HepG2 (cell line): ENCODE data around the gene IVD. TPM values are rescaled to one million over a fixed set of nuclear protein-coding genes. Genes with fewer than 3 reads are reported as not detected.
A peak's percentile ranks its signal among the peaks of the same experiment; 100 is the strongest.

Experiments used
- ATAC-seq: fragments of 200-7000 bp; cut with Tn5 transposase; 3 replicates; pipeline ENCODE4 v1.9.1; 2020; ENCODE audit warnings: mild to moderate bottlenecking, moderate library complexity
- BruUV-seq: library from RNA; stranded (reverse); fragments of 400-500 nt; replicated peaks from 2 replicates; lab custom pipeline; 2021; lab: Mats Ljungman, UMichigan
- CTCF ChIA-PET: fragments of 300-600 bp; formaldehyde crosslinking; extraction: SDS; loops from one replicate; lab custom pipeline; 2021; ENCODE audit warnings: low total read pairs, inconsistent platforms, low intra/inter-chr PET ratio; lab: Yijun Ruan, JAX
- POLR2A ChIA-PET: fragments of 350-600 bp; sonication (Branson Sonifier 250); formaldehyde crosslinking; loops from one replicate; lab custom pipeline; 2020; ENCODE audit warnings: antibody characterized with exemption, inconsistent platforms; lab: Yijun Ruan, JAX
- DNase-seq: peaks from one replicate; pipeline ENCODE4 v3.0.0-alpha.2; 2015; ENCODE audit warnings: low spot score
- FAIRE-seq: peaks from 3 replicates; lab custom pipeline; 2011; peaks lifted over from hg19 to GRCh38; lab: Jason Lieb, UNC
- H2AFZ ChIP-seq: one replicate; pipeline ENCODE4 v1.6.1; 2011; ENCODE audit warnings: low read length, inconsistent platforms
- H3K27ac ChIP-seq: fragments of 300-600 bp; 3 replicates; pipeline ENCODE4 v1.8.0; 2011; ENCODE audit warnings: mixed run types, mild to moderate bottlenecking, mixed read lengths, low read length, inconsistent platforms; ENCODE audit not compliant: insufficient read depth; ENCODE audit errors: extremely low read length
- H3K27me3 ChIP-seq, 2 experiments: fragments of 200-600 bp in 1 of 2; 2 replicates in 1 of 2; 3 replicates in 1 of 2; pipeline versions ENCODE4 v1.6.0 to v1.8.0; 2011; ENCODE audit warnings: low read length in 2 of 2, mild to moderate bottlenecking in 2 of 2, moderate library complexity in 2 of 2, inconsistent platforms in 1 of 2; ENCODE audit not compliant: insufficient read depth in 2 of 2, control insufficient read depth in 1 of 2
- H3K36me3 ChIP-seq, 2 experiments: fragments of 200-600 bp in 1 of 2; replicated peaks in 1 of 2; 2 replicates in 1 of 2; 3 replicates in 1 of 2; pipeline versions ENCODE4 v1.5.1 to v1.8.0; 2011; ENCODE audit warnings: low read length in 2 of 2, inconsistent platforms in 1 of 2; ENCODE audit not compliant: insufficient read depth in 2 of 2, control insufficient read depth in 1 of 2
- H3K4me1 ChIP-seq: 2 replicates; pipeline ENCODE4 v1.5.1; 2012; ENCODE audit warnings: low read length, inconsistent platforms; ENCODE audit not compliant: insufficient read depth
- H3K4me2 ChIP-seq: 2 replicates; pipeline ENCODE4 v1.6.0; 2011; ENCODE audit warnings: low read depth, low read length, inconsistent platforms
- H3K4me3 ChIP-seq, 3 experiments: fragments of 200-600 bp in 1 of 3; sonication (generic), shearing (Covaris generic) in 1 of 3; replicated peaks in 1 of 3; 2 replicates each; pipeline ENCODE4 v1.5.1; 2011 to 2016; ENCODE audit warnings: low read length in 3 of 3, inconsistent platforms in 2 of 3, low read depth in 2 of 3, mild to moderate bottlenecking in 2 of 3, control low read depth in 1 of 3, mixed read lengths in 1 of 3; ENCODE audit not compliant: insufficient read depth in 1 of 3
- H3K79me2 ChIP-seq: one replicate; pipeline ENCODE4 v1.6.1; 2011; ENCODE audit warnings: low read length, inconsistent platforms; ENCODE audit not compliant: insufficient read depth
- H3K9ac ChIP-seq: 2 replicates; pipeline ENCODE4 v1.6.0; 2011; ENCODE audit warnings: mild to moderate bottlenecking, low read depth, low read length, inconsistent platforms; ENCODE audit not compliant: insufficient read depth
- H3K9me3 ChIP-seq: 2 replicates; pipeline ENCODE4 v1.5.1; 2012; ENCODE audit warnings: mild to moderate bottlenecking, low read length
- H4K20me1 ChIP-seq: 2 replicates; pipeline ENCODE4 v1.6.0; 2011; ENCODE audit warnings: inconsistent platforms, mild to moderate bottlenecking, low read length, moderate library complexity; ENCODE audit not compliant: insufficient read depth
- BRCA1 ChIP-seq: sonication (generic); formaldehyde crosslinking; IDR thresholded peaks from 2 replicates; pipeline ENCODE4 v1.4.0; 2020; ENCODE audit warnings: missing genetic modification reagents
- CHD4 ChIP-seq: fragments of 200-600 bp; sonication (generic); IDR thresholded peaks from 2 replicates; pipeline ENCODE4 v1.7.0; 2017; ENCODE audit warnings: mild to moderate bottlenecking, low read length, borderline replicate concordance
- GATAD1 ChIP-seq: IDR thresholded peaks from 2 replicates; pipeline ENCODE4 v1.6.1; 2016; ENCODE audit warnings: missing genetic modification reagents, missing compliant biosample characterization
- IKZF1 ChIP-seq: fragments of 450-650 bp; IDR thresholded peaks from 2 replicates; pipeline ENCODE4 v1.7.1; 2016
- JDP2 ChIP-seq: sonication (generic); formaldehyde crosslinking; IDR thresholded peaks from 2 replicates; pipeline ENCODE4 v1.8.1; 2022; ENCODE audit warnings: missing genetic modification reagents, borderline replicate concordance
- MTERF4 ChIP-seq: sonication (generic); formaldehyde crosslinking; IDR thresholded peaks from 2 replicates; pipeline ENCODE4 v1.8.0; 2023; ENCODE audit warnings: mild to moderate bottlenecking, missing genetic modification reagents
- MTF1 ChIP-seq: sonication (generic); formaldehyde crosslinking; IDR thresholded peaks from 2 replicates; pipeline ENCODE4 v1.5.0; 2020; ENCODE audit warnings: missing genetic modification reagents
- RBM39 ChIP-seq: fragments of 200-400 bp; formaldehyde crosslinking; IDR thresholded peaks from one replicate; pipeline ENCODE4 v1.6.1; 2018; ENCODE audit warnings: antibody characterized with exemption, mild to moderate bottlenecking, low read depth, low read length; ENCODE audit not compliant: poor library complexity, severe bottlenecking
- RFXAP ChIP-seq: sonication (generic); formaldehyde crosslinking; IDR thresholded peaks from 2 replicates; pipeline ENCODE4 v1.4.0; 2020; ENCODE audit warnings: missing genetic modification reagents, borderline replicate concordance
- SETDB1 ChIP-seq: sonication (generic); formaldehyde crosslinking; IDR thresholded peaks from 2 replicates; pipeline ENCODE4 v1.5.1; 2020; ENCODE audit warnings: missing genetic modification reagents, mild to moderate bottlenecking, borderline replicate concordance
- SOX6 ChIP-seq, 2 experiments: fragments of 450-650 bp in 1 of 2; sonication (generic) in 1 of 2; formaldehyde crosslinking in 1 of 2; IDR thresholded peaks; 2 replicates each; pipeline versions ENCODE4 v1.4.0 to v1.6.1; 2017 to 2020; ENCODE audit warnings: antibody characterized with exemption in 1 of 2, mild to moderate bottlenecking in 1 of 2, missing genetic modification reagents in 1 of 2
- ZBTB20 ChIP-seq: sonication (generic); formaldehyde crosslinking; IDR thresholded peaks from 2 replicates; pipeline ENCODE4 v1.8.1; 2023; ENCODE audit warnings: missing genetic modification reagents, low read depth, mild to moderate bottlenecking, borderline replicate concordance
- ZFY ChIP-seq: sonication (generic); formaldehyde crosslinking; IDR thresholded peaks from 2 replicates; pipeline ENCODE4 v1.4.0; 2020; ENCODE audit warnings: missing genetic modification reagents
- ZNF253 ChIP-seq: sonication (generic); formaldehyde crosslinking; IDR thresholded peaks from 2 replicates; pipeline ENCODE4 v1.8.0; 2022; ENCODE audit warnings: mild to moderate bottlenecking, missing genetic modification reagents, borderline replicate concordance
- ZNF264 ChIP-seq: sonication (generic); formaldehyde crosslinking; IDR thresholded peaks from 2 replicates; pipeline ENCODE4 v1.4.0; 2020; ENCODE audit warnings: missing genetic modification reagents
- ZNF510 ChIP-seq: sonication (generic); formaldehyde crosslinking; IDR thresholded peaks from 2 replicates; pipeline ENCODE4 v1.4.0; 2020; ENCODE audit warnings: low read depth, mild to moderate bottlenecking, missing genetic modification reagents
- ZNF512 ChIP-seq: sonication (generic); formaldehyde crosslinking; IDR thresholded peaks from 2 replicates; pipeline ENCODE4 v1.4.0; 2020; ENCODE audit warnings: mild to moderate bottlenecking, missing genetic modification reagents
- ZNF562 ChIP-seq: sonication (generic); formaldehyde crosslinking; IDR thresholded peaks from 2 replicates; pipeline ENCODE4 v1.8.0; 2022; ENCODE audit warnings: missing genetic modification reagents, borderline replicate concordance
- ZNF839 ChIP-seq: sonication (generic); formaldehyde crosslinking; IDR thresholded peaks from 2 replicates; pipeline ENCODE4 v1.4.0; 2020; ENCODE audit warnings: missing genetic modification reagents, mild to moderate bottlenecking, borderline replicate concordance
- WGBS: methylation state at CpG from one replicate; pipeline ENCODE4 v1.1.6; 2017; ENCODE audit warnings: low lambda C conversion rate; 5-methylcytosine and 5-hydroxymethylcytosine counted together
- in situ Hi-C: cut with HindIII; loops from 2 replicates; pipeline ENCODE4 v1.10.0; 2017; ENCODE audit warnings: low pct_unique_long_range_greater_than_20kb; ENCODE audit not compliant: extremely low pct_ligation_motif_present
- intact Hi-C: fragments of 100-400 bp; cut with micrococcal nuclease; formaldehyde crosslinking; loops from one replicate; pipeline ENCODE4 v1.10.0; 2022; ENCODE audit not compliant: unreplicated experiment
- polyA plus RNA-seq, 8 experiments: library from polyadenylated mRNA; depleted of rRNA in 3 of 8; stranded (reverse) in 7 of 8; unstranded in 1 of 8; fragments of >200 nt; fragmentation: Illumina TruSeq in 4 of 8; extraction: Trizol in 4 of 8; gene quantifications; 2 replicates each; pipeline versions ENCODE4 v1.2.1 to v1.2.3, GENCODE V29; 2011 to 2016; ENCODE audit warnings: low read depth in 4 of 8, missing spikeins in 1 of 8, mixed read lengths in 1 of 8; ENCODE audit not compliant: insufficient read depth in 1 of 8
- total RNA-seq, 5 experiments: library from RNA; depleted of rRNA; stranded (reverse); fragments of >200 nt; fragmentation: Illumina TruSeq; extraction: Trizol; gene quantifications; 2 replicates each; pipeline ENCODE4 v1.2.3, GENCODE V29; 2016; ENCODE audit warnings: low read depth in 1 of 5

IVD gene
- total and polyA plus RNA-seq, 2 of the 13 experiments (the other 11 are each of a cell fraction or from before 2014, with no cell fraction given): 48.0 to 53.9 TPM

- no peaks in the 10 kb centered on the region for H3K36me3 ChIP-seq
- H3K9me3 ChIP-seq: no peaks in the 10 kb centered on the region
- 67% methylated on average over 28 of the region's 91 CpGs for WGBS
- H3K4me1 ChIP-seq: no peaks in the 10 kb centered on the region
- H3K79me2 ChIP-seq: no peaks in the 10 kb centered on the region
- peak overlapping the region in 1 of 3 experiments; percentile 43; a peak in 1 of 6 replicates for H3K4me3 ChIP-seq
- no TSS peak for BruUV-seq
- DNase-seq: peak; percentile 75
- in situ Hi-C loops (no loop called here), intact Hi-C loops (loop anchor here (1.0 kb wide), 1 partner anchor 54 kb away; no protein-coding TSS in a partner anchor)
- H3K4me2 ChIP-seq: peak overlapping the region; percentile 57
- ChIA-PET CTCF (interaction anchor here (1.7 to 3.0 kb wide), 3 partner anchors 23 to 53 kb away, joined by 5 to 32 read pairs (median 8); no protein-coding TSS in a partner anchor), POLR2A (interaction anchor here (1.3 to 4.4 kb wide), 2 partner anchors 37 to 53 kb away, joined by 4 to 16 read pairs; partner anchors contain the start of gene IVD)
- no peak for FAIRE-seq
- peaks cover 14 to 84% of the 10 kb centered on the region in 2 experiments for H3K27me3 ChIP-seq
- ATAC-seq: peak; percentile 83
- H2AFZ ChIP-seq: no peak overlapping the region
- no peak overlapping the region for H3K9ac ChIP-seq
- H3K27ac ChIP-seq: no peak overlapping the region
- no peaks in the 10 kb centered on the region for H4K20me1 ChIP-seq
- TF ChIP-seq MTF1 (peak; percentile 89; the same call in 1 of the 2 replicates), SOX6 (IDR thresholded peaks at IDR 0.05) (no peak), SOX6 (CRISPR knock-in tag; IDR thresholded peaks at IDR 0.05) (peak; percentile 51; the same call in 1 of the 2 replicates), CHD4 (no peak), ZFY (peak; percentile 89), ZNF264 (CRISPR knock-in tag) (peak; percentile 92), ZNF562 (CRISPR knock-in tag) (peak; percentile 94), ZNF253 (CRISPR knock-in tag) (peak; percentile 94), GATAD1 (CRISPR knock-in tag) (peak; percentile 58; the same call in 1 of the 2 replicates), BRCA1 (CRISPR knock-in tag) (peak; percentile 78; the same call in 1 of the 2 replicates), RFXAP (CRISPR knock-in tag) (peak; percentile 93), ZBTB20 (CRISPR knock-in tag) (peak; percentile 35; the same call in 1 of the 2 replicates), ZNF839 (CRISPR knock-in tag) (0 out of 2 replicates have a peak, but pooled peaks have one; percentile 40), ZNF512 (no peak), ZNF510 (CRISPR knock-in tag) (peak; percentile 74; the same call in 1 of the 2 replicates), JDP2 (peak; percentile 76), SETDB1 (CRISPR knock-in tag) (0 out of 2 replicates have a peak, but pooled peaks have one; percentile 53), RBM39 (peak; percentile 58), IKZF1 (no peak), MTERF4 (CRISPR knock-in tag) (no peak)
These were observed 37.6 kb upstream of the IVD start for GRCh38 chr15:40367686-40368611.
